Measurements from ENCODE around the gene PHYHD1.

DNA sequence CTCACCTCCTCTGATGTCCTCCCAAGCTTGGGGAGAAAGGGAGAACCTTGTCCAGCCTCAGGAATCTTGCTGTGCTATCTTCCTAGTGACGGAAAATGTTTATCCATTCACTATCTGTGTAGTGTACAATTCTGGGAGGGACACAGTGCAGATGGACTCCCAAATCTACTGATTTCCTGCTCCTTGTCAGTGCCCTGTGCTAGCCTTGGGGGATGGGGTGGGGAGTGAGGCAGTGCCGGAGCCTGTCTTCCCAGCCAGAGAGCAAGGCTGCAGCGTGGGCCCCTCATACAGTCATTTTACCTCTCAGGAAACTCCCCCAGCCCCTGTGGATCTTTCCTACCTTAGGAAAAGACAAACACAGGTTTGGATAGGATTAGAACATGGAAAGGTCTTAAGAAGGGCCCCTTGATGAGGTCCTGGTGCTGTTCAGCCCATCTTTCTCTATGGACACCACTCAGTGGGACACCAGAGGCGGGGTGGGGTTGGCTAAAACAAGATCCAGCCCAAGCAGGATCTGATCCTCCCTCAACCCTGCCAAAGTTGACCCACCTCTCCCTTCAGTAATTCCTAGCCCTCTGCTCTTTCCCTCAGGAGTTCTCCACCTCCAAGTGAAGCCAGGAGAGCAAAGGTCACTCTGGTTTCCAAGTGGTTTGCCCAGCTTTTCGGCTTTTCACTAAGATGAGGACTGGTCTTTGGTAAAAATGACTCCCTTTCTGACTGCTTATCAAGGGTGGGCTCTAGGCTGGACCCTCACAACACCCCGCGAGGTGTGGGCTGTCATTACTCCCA lies 23.2 kb downstream of the PHYHD1 start:
- TF ChIP-seq, protein P1, sequence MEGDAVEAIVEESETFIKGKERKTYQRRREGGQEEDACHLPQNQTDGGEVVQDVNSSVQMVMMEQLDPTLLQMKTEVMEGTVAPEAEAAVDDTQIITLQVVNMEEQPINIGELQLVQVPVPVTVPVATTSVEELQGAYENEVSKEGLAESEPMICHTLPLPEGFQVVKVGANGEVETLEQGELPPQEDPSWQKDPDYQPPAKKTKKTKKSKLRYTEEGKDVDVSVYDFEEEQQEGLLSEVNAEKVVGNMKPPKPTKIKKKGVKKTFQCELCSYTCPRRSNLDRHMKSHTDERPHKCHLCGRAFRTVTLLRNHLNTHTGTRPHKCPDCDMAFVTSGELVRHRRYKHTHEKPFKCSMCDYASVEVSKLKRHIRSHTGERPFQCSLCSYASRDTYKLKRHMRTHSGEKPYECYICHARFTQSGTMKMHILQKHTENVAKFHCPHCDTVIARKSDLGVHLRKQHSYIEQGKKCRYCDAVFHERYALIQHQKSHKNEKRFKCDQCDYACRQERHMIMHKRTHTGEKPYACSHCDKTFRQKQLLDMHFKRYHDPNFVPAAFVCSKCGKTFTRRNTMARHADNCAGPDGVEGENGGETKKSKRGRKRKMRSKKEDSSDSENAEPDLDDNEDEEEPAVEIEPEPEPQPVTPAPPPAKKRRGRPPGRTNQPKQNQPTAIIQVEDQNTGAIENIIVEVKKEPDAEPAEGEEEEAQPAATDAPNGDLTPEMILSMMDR (IDR thresholded peaks at IDR 0.05): no peak
- no peak for TF ChIP-seq POLR2A (IDR thresholded peaks at IDR 0.05)
